T-helper 2 cell treated with Interferon-gamma antibody and Interleukin-4, amounts not matched to agents 100 ng/mL and 5 ng/mL, for 36 hours (primary cell): ENCODE data around the gene CPNE7. TPM values are rescaled to one million over a fixed set of nuclear protein-coding genes. Genes with fewer than 3 reads are reported as not detected.
"Not testable (repeated sequence)": the region's sequence is repeated elsewhere in the genome, so short reads cannot be mapped to it uniquely, and the experiment has no call there.

Experiments used
- intact Hi-C: fragments of 100-400 bp; cut with micrococcal nuclease; formaldehyde crosslinking; loops from one replicate; pipeline ENCODE4 v1.15.1; 2023
- total RNA-seq: library from RNA; stranded (reverse); gene quantifications from 2 replicates; pipeline ENCODE4 v1.2.3, GENCODE V29; 2022

The CPNE7 gene
- total RNA-seq, 1 donor from 2014 or later, result 3.8 TPM

- intact Hi-C loops, result no loop called here
Measured at GRCh38 chr16:89582614-89583196, 7.1 kb downstream of the CPNE7 start.

- intact Hi-C loops, result no loop called here
Measured at GRCh38 chr16:89583197-89583894, 7.8 kb downstream of the CPNE7 start.

GRCh38 chr16:89583895-89584644 lies 8.5 kb downstream of the CPNE7 start:
- intact Hi-C loops, result no loop called here

- intact Hi-C loops, result no loop called here
Measured at GRCh38 chr16:89584768-89585549, 9.4 kb downstream of the CPNE7 start.

GRCh38 chr16:89586218-89586617 lies 10.7 kb downstream of the CPNE7 start:
- intact Hi-C loops, result no loop called here

GRCh38 chr16:89586853-89587252 lies 11.3 kb downstream of the CPNE7 start:
- intact Hi-C loops, result no loop called here

GRCh38 chr16:89587676-89588075 lies 12.1 kb downstream of the CPNE7 start:
- intact Hi-C loops, result not testable (repeated sequence)

- intact Hi-C loops, result no loop called here
Measured at GRCh38 chr16:89588413-89589109, 13.0 kb downstream of the CPNE7 start.

GRCh38 chr16:89589241-89589926 lies 13.8 kb downstream of the CPNE7 start:
- intact Hi-C loops, result no loop called here

GRCh38 chr16:89593841-89594240 lies 18.3 kb downstream of the CPNE7 start:
- intact Hi-C loops, result no loop called here

- intact Hi-C loops, result no loop called here
Measured at GRCh38 chr16:89595330-89596060, 19.9 kb downstream of the CPNE7 start.

GRCh38 chr16:89596061-89596689 lies 20.6 kb downstream of the CPNE7 start:
- intact Hi-C loops, result no loop called here

GRCh38 chr16:89596957-89597649 lies 21.5 kb downstream of the CPNE7 start:
- intact Hi-C loops, result no loop called here

GRCh38 chr16:89598199-89598598 lies 22.6 kb downstream of the CPNE7 start:
- intact Hi-C loops, result no loop called here

- intact Hi-C loops, result no loop called here
Measured at GRCh38 chr16:89599451-89599858, 23.9 kb downstream of the CPNE7 start.

GRCh38 chr16:89599902-89600301 lies 24.3 kb downstream of the CPNE7 start:
- intact Hi-C loops, result no loop called here

GRCh38 chr16:89600427-89600826 lies 24.9 kb downstream of the CPNE7 start:
- intact Hi-C loops, result no loop called here

GRCh38 chr16:89600956-89601355 lies 25.4 kb downstream of the CPNE7 start:
- intact Hi-C loops, result no loop called here

GRCh38 chr16:89601906-89602272 lies 26.3 kb downstream of the CPNE7 start:
- intact Hi-C loops, result no loop called here
